Mucosa of rectum (tissue), 2 donors: ENCODE results near the gene NR4A3.

Experiments used
- H3K27ac ChIP-seq, 2 donors: one replicate each; pipeline ENCODE4 v1.7.0; 2013; ENCODE audit warnings: inconsistent platforms in 2 of 2, low read depth in 2 of 2, low read length in 2 of 2
- H3K27me3 ChIP-seq, 2 donors: one replicate each; pipeline ENCODE4 v1.7.0; 2013; ENCODE audit warnings: low read length in 2 of 2; ENCODE audit not compliant: control insufficient read depth in 2 of 2, insufficient read depth in 2 of 2
- H3K36me3 ChIP-seq, 2 donors: one replicate each; pipeline ENCODE4 v1.7.0; 2013; ENCODE audit warnings: low read length in 2 of 2; ENCODE audit not compliant: control insufficient read depth in 2 of 2, insufficient read depth in 2 of 2
- H3K4me1 ChIP-seq, 2 donors: one replicate each; pipeline ENCODE4 v1.7.0; 2013; ENCODE audit warnings: low read length in 2 of 2, mild to moderate bottlenecking in 1 of 2; ENCODE audit not compliant: control insufficient read depth in 2 of 2, insufficient read depth in 2 of 2
- H3K4me3 ChIP-seq, 2 donors: one replicate each; pipeline ENCODE4 v1.7.0; 2013; ENCODE audit warnings: low read length in 2 of 2
- H3K9ac ChIP-seq, 2 donors: one replicate each; pipeline ENCODE4 v1.7.0; 2013; ENCODE audit warnings: low read length in 2 of 2, low read depth in 1 of 2, mild to moderate bottlenecking in 1 of 2
- H3K9me3 ChIP-seq, 2 donors: one replicate each; pipeline ENCODE4 v1.7.0; 2013; ENCODE audit warnings: low read length in 2 of 2; ENCODE audit not compliant: control insufficient read depth in 2 of 2
- donor health status: healthy.
- donor health status: Normal muscosa, but diverticular disease.

NR4A3 gene

DNA sequence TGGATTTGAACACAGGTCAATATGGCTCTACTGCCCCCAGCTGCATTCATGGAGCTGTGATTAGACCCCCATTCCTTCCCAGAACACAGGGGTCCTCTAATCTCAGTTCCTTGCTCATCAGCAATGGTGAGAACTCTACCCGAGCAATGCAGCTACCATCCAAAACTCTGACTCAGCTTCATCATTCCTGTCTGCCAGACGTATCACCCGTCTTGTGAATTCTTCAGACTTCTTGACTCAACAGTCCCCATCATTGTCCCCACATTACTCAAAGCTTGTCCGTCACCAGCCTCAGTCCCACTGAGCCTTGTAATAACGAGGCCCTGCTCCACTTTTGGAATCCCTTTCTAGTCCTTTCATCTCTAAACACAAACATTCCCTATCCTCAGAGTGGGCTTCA is 48.4 kb downstream of the NR4A3 start:
- no peak overlapping the region for H3K4me3 ChIP-seq
- H3K27ac ChIP-seq: no peak overlapping the region
- H3K9ac ChIP-seq: no peak overlapping the region
- H3K36me3 ChIP-seq: no peaks in the 10 kb centered on the region
- H3K4me1 ChIP-seq: no peaks in the 10 kb centered on the region
- H3K9me3 ChIP-seq: no peaks in the 10 kb centered on the region
- no peaks in the 10 kb centered on the region for H3K27me3 ChIP-seq

DNA sequence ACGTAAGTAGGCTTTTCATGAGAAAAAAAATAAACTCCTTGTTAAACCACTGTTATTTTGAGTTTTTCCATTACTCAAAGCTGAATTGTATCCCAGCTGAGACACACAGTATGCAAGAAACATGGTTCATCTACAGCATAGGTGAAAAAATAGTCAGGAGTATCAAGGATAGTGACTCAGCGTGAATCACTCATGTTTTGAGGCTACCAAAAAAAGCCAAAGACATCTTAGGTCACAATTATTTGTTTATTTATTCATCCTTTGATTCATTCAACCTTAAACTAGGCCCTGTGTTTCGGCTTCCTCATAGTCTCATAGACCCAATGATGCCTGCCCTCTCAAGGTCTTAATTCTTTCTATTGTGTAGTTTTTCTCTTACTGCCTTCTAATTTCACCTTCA is 51.8 kb downstream of the NR4A3 start:
- H3K36me3 ChIP-seq: no peaks in the 10 kb centered on the region
- H3K27me3 ChIP-seq: no peaks in the 10 kb centered on the region
- H3K9ac ChIP-seq: no peak overlapping the region
- H3K4me3 ChIP-seq: no peak overlapping the region
- H3K27ac ChIP-seq: no peak overlapping the region
- H3K4me1 ChIP-seq: no peaks in the 10 kb centered on the region
- no peaks in the 10 kb centered on the region for H3K9me3 ChIP-seq

DNA sequence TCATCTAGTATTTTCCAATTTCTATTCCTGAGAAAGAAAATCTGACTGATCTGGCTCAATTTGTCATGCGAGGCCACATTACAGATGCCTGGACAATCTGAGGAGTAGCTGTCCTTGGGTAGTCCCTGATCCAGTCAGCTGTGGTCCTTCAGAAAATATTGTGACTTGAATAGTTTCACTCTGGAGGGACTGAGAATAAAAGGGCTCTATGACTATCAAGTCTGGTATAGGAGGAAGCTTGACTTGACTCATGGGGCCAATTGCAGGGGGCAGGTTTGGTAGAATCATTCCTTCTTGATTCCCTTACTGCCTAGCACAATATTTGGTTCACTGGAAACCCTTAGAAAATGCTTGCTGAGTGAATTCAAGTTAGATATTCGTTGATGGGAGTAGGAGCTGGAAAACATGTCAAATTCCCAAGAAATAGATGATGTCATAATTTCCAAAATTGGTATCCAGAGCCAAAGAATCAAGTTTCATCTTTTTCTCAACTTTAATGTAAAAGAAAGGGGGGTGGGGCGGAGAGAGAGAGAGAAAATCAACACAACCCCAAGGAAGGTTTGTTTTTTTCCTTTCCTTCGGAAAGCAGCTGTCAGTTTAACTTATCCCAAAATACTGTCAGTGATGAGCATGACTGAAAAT is 52.4 kb downstream of the NR4A3 start:
- H3K4me1 ChIP-seq: no peaks in the 10 kb centered on the region
- H3K27me3 ChIP-seq: no peaks in the 10 kb centered on the region
- H3K9me3 ChIP-seq: no peaks in the 10 kb centered on the region
- no peak overlapping the region for H3K27ac ChIP-seq
- no peak overlapping the region for H3K4me3 ChIP-seq
- no peak overlapping the region for H3K9ac ChIP-seq
- no peaks in the 10 kb centered on the region for H3K36me3 ChIP-seq

DNA sequence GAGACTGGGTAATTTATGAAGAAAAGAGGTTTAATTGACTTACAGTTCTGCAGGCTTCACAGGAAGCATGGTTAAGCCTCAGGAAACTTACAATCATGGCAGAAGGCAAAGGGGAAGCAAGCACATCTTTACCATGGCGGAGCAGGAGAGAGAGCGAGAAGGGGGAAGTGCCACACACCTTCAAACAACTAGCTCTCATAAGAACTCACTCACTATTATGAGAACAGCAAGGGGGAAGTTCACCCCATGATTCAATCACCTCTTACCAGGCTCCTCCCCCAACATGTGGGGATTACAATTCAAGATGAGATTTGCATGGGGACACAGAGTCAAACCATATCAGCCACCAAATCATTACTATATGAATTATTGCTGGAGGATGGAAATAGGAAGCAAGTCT is 54.5 kb downstream of the NR4A3 start:
- H3K4me3 ChIP-seq: no peak overlapping the region

DNA sequence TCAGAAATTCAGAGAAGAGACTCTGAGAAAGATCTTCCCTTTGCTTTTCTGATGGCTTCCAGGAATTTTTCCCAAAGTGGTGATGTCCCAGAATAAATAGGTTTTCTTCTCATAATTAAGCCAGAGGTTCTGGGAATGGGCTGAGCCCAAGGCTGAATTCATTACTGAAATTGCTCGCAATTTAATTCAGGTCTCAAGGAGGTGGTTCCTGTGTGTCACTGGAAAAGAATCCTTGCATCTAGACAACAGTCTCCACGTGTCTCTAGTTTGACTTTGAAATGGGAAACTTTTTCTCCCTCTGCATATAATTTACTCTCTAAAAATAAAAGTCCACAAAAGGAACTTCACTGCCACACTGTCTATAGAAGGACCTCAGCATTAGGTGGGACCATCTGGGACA is 57.0 kb downstream of the NR4A3 start:
- Histone ChIP-seq H3K27me3 (no peaks in the 10 kb centered on the region), H3K4me3 (no peak overlapping the region), H3K4me1 (no peaks in the 10 kb centered on the region), H3K9me3 (no peaks in the 10 kb centered on the region), H3K27ac (no peak overlapping the region), H3K36me3 (no peaks in the 10 kb centered on the region), H3K9ac (no peak overlapping the region)

More for the DNA sequence above, 54.5 kb downstream of the NR4A3 start:
- no peaks in the 10 kb centered on the region for H3K9me3 ChIP-seq
- no peaks in the 10 kb centered on the region for H3K27me3 ChIP-seq
- H3K9ac ChIP-seq: no peak overlapping the region
- no peak overlapping the region for H3K27ac ChIP-seq
- no peaks in the 10 kb centered on the region for H3K4me1 ChIP-seq
- no peaks in the 10 kb centered on the region for H3K36me3 ChIP-seq

DNA sequence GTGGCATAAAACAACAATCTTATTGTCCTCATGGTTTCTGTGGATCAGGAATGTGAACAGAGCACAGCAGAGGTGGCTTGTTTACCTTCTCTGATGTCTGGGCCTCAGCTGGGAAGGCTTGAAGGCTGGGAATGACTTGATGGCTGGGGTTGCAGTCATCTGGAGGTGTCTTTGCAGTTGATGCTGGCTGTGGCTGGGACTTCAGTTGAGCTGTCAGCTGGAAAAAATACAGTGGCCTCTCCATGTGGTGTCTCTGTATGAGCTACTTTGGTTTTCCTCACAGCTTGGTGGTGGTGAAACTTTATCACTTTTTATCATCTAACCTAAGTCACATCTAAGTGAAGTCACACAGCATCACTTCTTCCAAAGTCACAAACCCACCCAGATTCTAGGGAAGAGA is 60.1 kb downstream of the NR4A3 start:
- Histone ChIP-seq H3K36me3 (no peaks in the 10 kb centered on the region), H3K4me1 (no peaks in the 10 kb centered on the region), H3K9ac (no peak overlapping the region), H3K27me3 (no peaks in the 10 kb centered on the region), H3K27ac (no peak overlapping the region), H3K4me3 (no peak overlapping the region), H3K9me3 (no peaks in the 10 kb centered on the region)

DNA sequence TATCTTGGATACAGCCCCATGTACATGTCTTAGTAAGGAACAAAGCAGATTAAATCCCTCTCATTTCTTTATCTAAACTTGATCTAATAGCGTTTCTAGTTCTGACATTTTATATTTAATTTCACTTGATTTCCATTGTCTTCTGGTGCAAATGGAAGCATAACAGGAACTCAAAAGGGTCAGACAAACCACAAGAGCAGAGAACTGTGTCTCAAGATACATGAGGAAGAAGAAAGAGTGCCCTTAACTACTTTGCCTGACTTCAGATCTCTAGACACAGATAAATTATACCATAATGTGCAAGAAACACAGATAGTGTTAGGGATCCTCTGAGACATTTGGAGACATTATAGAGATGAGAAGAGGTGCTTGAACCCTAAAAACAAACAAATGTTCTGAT is 64.1 kb downstream of the NR4A3 start:
- Histone ChIP-seq H3K27me3 (no peaks in the 10 kb centered on the region), H3K4me3 (no peak overlapping the region), H3K9me3 (no peaks in the 10 kb centered on the region), H3K4me1 (no peaks in the 10 kb centered on the region), H3K27ac (no peak overlapping the region), H3K36me3 (no peaks in the 10 kb centered on the region), H3K9ac (no peak overlapping the region)

DNA sequence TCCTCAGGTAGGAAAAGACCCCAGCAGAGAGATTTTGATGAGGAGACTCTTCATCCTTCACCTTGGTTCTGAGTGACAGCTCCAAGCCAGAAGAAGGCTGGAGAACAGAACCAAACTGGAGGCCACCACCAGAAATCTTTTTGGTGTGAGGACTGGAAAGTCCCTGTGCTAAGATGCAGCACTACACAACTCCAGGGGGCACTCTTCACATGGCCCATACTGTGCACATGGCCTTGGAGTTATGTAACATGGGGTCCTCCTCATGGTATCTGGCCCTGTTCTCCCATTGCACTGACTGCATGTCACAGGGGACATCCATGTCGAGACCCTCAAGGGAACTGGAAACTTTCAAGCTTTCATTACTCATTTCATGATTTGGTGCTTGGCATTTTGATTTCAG is 67.4 kb downstream of the NR4A3 start:
- no peak overlapping the region for H3K4me3 ChIP-seq
- H3K9ac ChIP-seq: no peak overlapping the region
- H3K36me3 ChIP-seq: no peaks in the 10 kb centered on the region
- H3K4me1 ChIP-seq: no peaks in the 10 kb centered on the region
- H3K27me3 ChIP-seq: no peaks in the 10 kb centered on the region
- H3K9me3 ChIP-seq: no peaks in the 10 kb centered on the region
- no peak overlapping the region for H3K27ac ChIP-seq

DNA sequence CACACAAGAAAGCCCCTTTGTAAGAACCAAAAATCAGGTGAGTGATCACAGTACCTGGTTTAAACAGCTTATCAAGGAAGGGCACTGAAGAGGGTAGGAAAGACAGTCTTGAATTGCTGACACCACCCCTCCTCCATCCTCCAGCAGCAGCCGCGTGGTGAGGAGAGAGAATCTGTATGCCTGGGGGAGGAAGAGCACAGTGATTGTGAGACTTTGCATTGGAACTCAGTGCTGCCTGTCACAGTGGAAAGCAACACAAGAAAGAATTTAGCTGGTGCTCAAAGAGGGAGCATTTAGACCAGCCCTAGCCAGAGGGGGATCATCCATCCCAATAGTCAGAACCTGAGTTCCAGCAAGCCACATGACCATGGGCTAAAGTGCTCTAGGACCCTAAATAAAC is 73.1 kb downstream of the NR4A3 start:
- Histone ChIP-seq H3K36me3 (no peaks in the 10 kb centered on the region), H3K4me3 (no peak overlapping the region), H3K9me3 (no peaks in the 10 kb centered on the region), H3K27me3 (no peaks in the 10 kb centered on the region), H3K9ac (no peak overlapping the region), H3K4me1 (no peaks in the 10 kb centered on the region), H3K27ac (no peak overlapping the region)

DNA sequence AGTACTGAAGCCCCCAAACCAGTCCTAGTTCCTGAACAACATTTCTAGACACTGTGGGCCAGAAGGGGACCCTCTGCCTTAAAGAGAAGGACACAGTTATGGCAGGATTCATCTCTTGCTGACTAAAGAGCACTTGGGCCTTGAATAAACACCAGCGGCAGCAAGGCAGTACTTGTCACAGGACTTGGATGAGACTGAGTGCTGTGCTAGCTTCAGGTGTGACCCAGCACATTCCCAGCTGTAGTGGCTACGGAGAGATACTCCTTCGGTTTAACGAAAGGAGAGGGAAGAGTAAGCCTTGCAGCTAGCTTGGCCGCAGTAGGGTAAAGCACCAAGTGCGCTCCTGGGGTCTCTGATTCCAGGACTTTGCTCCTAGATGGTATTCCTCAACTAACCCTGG is 73.8 kb downstream of the NR4A3 start:
- no peaks in the 10 kb centered on the region for H3K9me3 ChIP-seq
- H3K27me3 ChIP-seq: no peaks in the 10 kb centered on the region
- H3K4me1 ChIP-seq: no peaks in the 10 kb centered on the region
- no peaks in the 10 kb centered on the region for H3K36me3 ChIP-seq
- no peak overlapping the region for H3K9ac ChIP-seq
- no peak overlapping the region for H3K4me3 ChIP-seq
- H3K27ac ChIP-seq: no peak overlapping the region

DNA sequence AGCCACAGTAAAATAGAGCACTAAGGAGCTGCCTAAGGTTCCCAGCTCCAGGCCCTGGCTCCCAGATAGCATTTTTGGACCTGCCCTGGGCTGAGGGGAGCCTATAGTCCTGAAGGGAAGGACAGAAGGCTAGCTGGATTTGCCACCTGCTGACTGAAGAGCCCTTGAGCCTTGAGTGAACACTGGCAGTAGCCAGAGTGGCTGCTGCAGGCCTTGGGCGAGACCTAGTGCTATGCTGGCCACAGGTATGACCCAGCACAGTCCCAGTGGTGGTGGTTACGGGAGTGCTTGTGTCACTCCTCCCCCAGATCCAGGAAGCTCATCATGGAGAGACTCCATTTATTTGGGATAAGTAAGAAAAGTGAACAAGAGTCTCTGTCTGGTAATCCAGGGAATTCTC is 74.4 kb downstream of the NR4A3 start:
- Histone ChIP-seq H3K9ac (no peak overlapping the region), H3K36me3 (no peaks in the 10 kb centered on the region), H3K27ac (no peak overlapping the region), H3K9me3 (no peaks in the 10 kb centered on the region), H3K27me3 (no peaks in the 10 kb centered on the region), H3K4me1 (no peaks in the 10 kb centered on the region), H3K4me3 (no peak overlapping the region)
